Left kidney (tissue), 2 donors: Measurements from ENCODE around the gene SULT1C2. TPM values are rescaled to one million over a fixed set of nuclear protein-coding genes. Genes with fewer than 3 reads are reported as not detected.
"Not testable (repeated sequence)": the region's sequence is repeated elsewhere in the genome, so short reads cannot be mapped to it uniquely, and the experiment has no call there.

Experiments
- DNase-seq: peaks from one replicate; pipeline ENCODE4 v3.0.0-alpha.2; 2013
- polyA plus RNA-seq: library from polyadenylated mRNA; unstranded; fragments of 120-200 nt; gene quantifications from one replicate; pipeline ENCODE4 v1.2.1, GENCODE V29; 2013; ENCODE audit not compliant: insufficient read length

Gene SULT1C2
- polyA plus RNA-seq, 1 donor, result 89.6 TPM

DNA sequence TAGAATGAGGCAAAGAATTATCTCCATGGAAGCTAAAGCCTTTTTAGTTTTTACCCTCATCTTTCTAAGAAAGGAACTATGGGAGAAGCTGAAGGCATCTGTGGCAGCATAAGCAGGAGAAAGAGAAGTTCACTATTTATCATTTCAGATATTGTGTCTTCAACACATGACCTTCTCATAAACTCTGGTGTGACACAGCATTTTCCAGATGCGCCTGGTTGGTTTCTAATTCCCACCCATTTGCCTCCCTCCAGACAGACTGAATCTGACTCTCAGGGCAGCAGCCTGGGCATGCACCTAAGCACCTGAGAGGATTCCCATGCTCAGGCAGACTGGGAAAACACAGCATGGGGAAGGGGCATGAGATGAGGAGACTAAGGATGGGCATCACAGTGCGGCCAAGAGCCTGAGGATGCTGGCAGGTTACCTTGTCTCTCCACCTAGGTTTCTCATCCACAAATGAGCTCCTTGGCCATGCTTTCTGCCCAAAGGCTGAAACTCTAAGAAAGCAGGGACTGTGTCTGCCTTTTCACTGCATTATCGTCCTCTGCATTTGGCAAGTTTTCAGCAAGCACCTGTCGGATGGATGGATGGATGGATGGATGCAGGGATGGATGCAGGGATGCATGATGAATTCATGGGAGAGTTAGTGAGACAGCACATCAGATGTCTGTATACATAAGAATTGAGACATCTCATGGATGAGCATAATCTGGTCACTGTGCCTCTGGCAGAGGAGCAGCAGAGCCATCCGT, 60.3 kb downstream of the SULT1C2 start:
- no peak for DNase-seq

DNA sequence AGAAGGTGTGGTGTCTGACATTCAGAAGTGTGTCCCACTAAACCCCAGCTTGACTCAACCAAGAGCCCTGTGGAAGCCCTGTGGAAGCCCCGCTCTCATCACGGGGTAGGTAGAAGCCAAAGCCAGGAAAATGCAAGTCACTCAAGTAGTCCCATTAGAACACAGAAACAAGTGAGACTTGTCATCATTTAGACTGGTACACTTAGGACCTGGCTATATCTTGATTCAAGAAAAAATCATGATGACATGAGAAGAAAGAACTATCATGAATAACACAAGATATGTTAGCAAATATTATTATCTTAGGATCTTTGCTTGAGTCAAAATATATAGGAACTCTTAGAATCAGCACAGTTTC, 60.9 kb downstream of the SULT1C2 start:
- DNase-seq, result no peak

- DNase-seq, result no peak
Observed at GRCh38 chr2:108351889-108352288, 63.2 kb downstream of the SULT1C2 start.

GRCh38 chr2:108354136-108354535, 65.4 kb downstream of the SULT1C2 start:
- DNase-seq, result no peak

DNA sequence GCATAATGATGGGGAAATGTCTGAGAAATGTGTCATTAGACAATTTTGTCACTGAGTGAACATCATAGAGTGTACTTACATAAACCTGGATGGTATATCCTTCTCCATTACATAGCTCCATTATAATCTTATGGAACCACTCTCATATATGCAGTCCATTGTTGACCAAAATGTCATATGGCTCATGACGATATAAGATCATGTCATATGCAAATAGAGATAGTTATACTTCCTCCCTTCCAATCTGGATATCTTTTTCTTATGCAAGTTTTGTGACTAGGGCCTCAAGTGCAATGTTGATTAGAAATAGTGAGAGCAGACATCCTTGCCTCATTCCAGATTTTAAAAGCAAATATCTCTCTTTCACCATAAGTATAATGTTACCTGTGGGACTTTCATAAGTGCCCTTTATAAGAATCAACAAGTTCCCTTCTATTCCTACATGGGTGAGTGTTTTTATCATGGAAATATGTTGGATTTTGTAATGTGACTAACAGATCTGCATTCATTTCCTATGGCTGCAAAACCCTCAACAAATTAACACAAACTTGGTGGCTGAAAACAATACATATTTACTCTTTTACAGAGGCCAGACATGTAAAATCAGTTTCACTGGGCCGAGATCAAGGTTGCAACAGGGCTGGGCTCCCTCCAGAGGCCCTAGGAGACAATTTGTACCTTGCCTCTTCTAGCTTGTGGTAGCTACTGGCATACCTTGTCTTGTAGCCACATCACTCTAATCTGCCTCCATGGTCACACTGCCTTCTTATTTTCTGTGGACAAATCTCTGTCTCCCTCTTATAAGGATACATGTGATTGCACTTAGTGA, 67.4 kb downstream of the SULT1C2 start:
- no peak for DNase-seq

DNA sequence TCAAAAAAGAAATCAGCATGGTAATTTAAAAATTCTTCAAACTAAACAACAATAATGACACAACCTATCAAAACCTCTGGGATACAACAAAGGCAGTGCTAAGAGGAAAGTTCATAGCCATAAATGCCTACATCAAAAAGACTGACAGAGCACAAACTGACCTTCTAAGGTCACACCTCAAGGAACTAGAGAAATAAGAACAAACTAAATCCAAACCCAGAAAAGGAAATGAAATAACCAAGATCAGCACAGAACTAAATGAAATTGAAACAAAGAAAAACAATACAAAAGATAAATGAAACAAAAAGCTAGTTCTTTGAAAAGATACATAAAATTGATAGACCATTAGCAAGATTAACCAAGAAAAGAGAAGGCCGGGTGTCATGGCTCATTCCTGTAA, 70.6 kb downstream of the SULT1C2 start:
- DNase-seq, result not testable (repeated sequence)

Other genes starting within 250 kb of the SULT1C2 start
- 0.25 TPM for gene SULT1C3, start 48.9 kb upstream of the SULT1C2 start, polyA plus RNA-seq
- 51.7 TPM for gene SULT1C4, start 89.1 kb downstream of the SULT1C2 start, polyA plus RNA-seq
- 70.0 TPM for gene GCC2, start 160.3 kb downstream of the SULT1C2 start, polyA plus RNA-seq
- gene LIMS1, start 245.6 kb downstream of the SULT1C2 start, polyA plus RNA-seq, result 57.1 TPM